HCT116 (cell line): Measurements from ENCODE around the gene RAX. TPM values are rescaled to one million over a fixed set of nuclear protein-coding genes. Genes with fewer than 3 reads are reported as not detected.

ENCODE experiments used
- ATAC-seq: fragments of 200-7000 bp; cut with Tn5 transposase; 2 replicates; pipeline ENCODE4 v1.9.1; 2020; ENCODE audit warnings: mild to moderate bottlenecking, moderate library complexity
- BruUV-seq: library from RNA; stranded (reverse); fragments of 400-500 nt; replicated peaks from 2 replicates; lab custom pipeline; 2021; lab: Mats Ljungman, UMichigan
- CTCF ChIA-PET: fragments of 300-600 bp; sonication (Branson Sonifier 250); formaldehyde crosslinking; loops from one replicate; lab custom pipeline; 2021; ENCODE audit warnings: antibody characterized with exemption; lab: Charles Lee
- POLR2A ChIA-PET: fragments of 300-600, 350-600 bp; sonication (Branson Sonifier 250); formaldehyde crosslinking; loops from one replicate; lab custom pipeline; 2021; ENCODE audit warnings: antibody characterized with exemption; lab: Charles Lee
- RAD21 ChIA-PET, 2 experiments: fragments of 300-600 bp; sonication (Branson Sonifier 250); formaldehyde crosslinking; loops; one replicate each; lab custom pipeline; 2023; ENCODE audit warnings: low total read pairs in 2 of 2; ENCODE audit not compliant: uncharacterized antibody in 2 of 2, unreplicated experiment in 2 of 2, low non-redundant PET in 1 of 2; lab: Charles Lee
- DNase-seq: peaks from one replicate; pipeline ENCODE4 v3.0.0-alpha.2; 2010; ENCODE audit warnings: low read depth, low spot score
- H2AFZ ChIP-seq: fragments of 200-600 bp; shearing (Covaris generic), sonication (generic); 2 replicates; pipeline ENCODE4 v1.6.1; 2017; ENCODE audit warnings: low read depth, mixed run types, mixed read lengths, antibody characterized with exemption, low read length; ENCODE audit not compliant: poor library complexity, severe bottlenecking
- H3K27ac ChIP-seq: 2 replicates; pipeline ENCODE4 v1.5.1; 2012; ENCODE audit warnings: low read depth, low read length
- H3K27me3 ChIP-seq: fragments of 200-600 bp; sonication (generic); 2 replicates; pipeline ENCODE4 v1.6.1; 2016; ENCODE audit warnings: mixed run types, low read length, mixed read lengths; ENCODE audit not compliant: insufficient read depth
- H3K36me3 ChIP-seq, 2 experiments: fragments of 200-500 bp in 1 of 2; fragments of 200-600 bp in 1 of 2; sonication (Bioruptor generic) in 1 of 2; sonication (generic) in 1 of 2; 2 replicates each; pipeline versions ENCODE4 v1.5.1 to v1.6.1; 2014 to 2016; ENCODE audit warnings: low read length in 2 of 2, inconsistent platforms in 1 of 2, mixed read lengths in 1 of 2, mixed run types in 1 of 2; ENCODE audit not compliant: insufficient read depth in 2 of 2, control insufficient read depth in 1 of 2
- H3K4me1 ChIP-seq, 2 experiments: fragments of 200-600 bp in 1 of 2; sonication (generic) in 1 of 2; 2 replicates each; pipeline versions ENCODE4 v1.5.1 to v1.6.1; 2012 to 2017; ENCODE audit warnings: low read length in 2 of 2, inconsistent platforms in 1 of 2, mild to moderate bottlenecking in 1 of 2, mixed read lengths in 1 of 2, mixed run types in 1 of 2, moderate library complexity in 1 of 2; ENCODE audit not compliant: insufficient read depth in 2 of 2, control insufficient read depth in 1 of 2
- H3K4me2 ChIP-seq: fragments of 200-600 bp; sonication (generic); 2 replicates; pipeline ENCODE4 v1.6.1; 2017; ENCODE audit warnings: mixed run types, low read length, mixed read lengths
- H3K4me3 ChIP-seq, 2 experiments: fragments of 200-600 bp in 1 of 2; sonication (generic) in 1 of 2; replicated peaks in 1 of 2; 2 replicates each; pipeline ENCODE4 v1.5.1; 2011 to 2016; ENCODE audit warnings: low read length in 2 of 2, control low read depth in 1 of 2, low read depth in 1 of 2, mild to moderate bottlenecking in 1 of 2, mixed read lengths in 1 of 2, mixed run types in 1 of 2
- H3K79me2 ChIP-seq: fragments of 200-600 bp; sonication (generic); 2 replicates; pipeline ENCODE4 v1.6.1; 2017; ENCODE audit warnings: mild to moderate bottlenecking, mixed run types, low read length, moderate library complexity, mixed read lengths; ENCODE audit not compliant: insufficient read depth
- H3K9ac ChIP-seq: fragments of 200-600 bp; sonication (generic); 2 replicates; pipeline ENCODE4 v1.6.1; 2016; ENCODE audit warnings: low read length, mixed read lengths
- H3K9me2 ChIP-seq: fragments of 200-600 bp; sonication (generic), shearing (Covaris generic); 2 replicates; pipeline ENCODE4 v1.6.1; 2017; ENCODE audit warnings: mixed run types, mild to moderate bottlenecking, moderate library complexity; ENCODE audit not compliant: insufficient read depth
- H3K9me3 ChIP-seq, 2 experiments: fragments of 200-500 bp in 1 of 2; fragments of 200-600 bp in 1 of 2; sonication (Bioruptor generic) in 1 of 2; sonication (generic) in 1 of 2; 2 replicates each; pipeline ENCODE4 v1.6.1; 2014 to 2017; ENCODE audit warnings: low read length in 2 of 2, mixed read lengths in 2 of 2, inconsistent platforms in 1 of 2, low read depth in 1 of 2, mild to moderate bottlenecking in 1 of 2, mixed run types in 1 of 2, moderate library complexity in 1 of 2; ENCODE audit not compliant: control insufficient read depth in 1 of 2, insufficient read depth in 1 of 2
- H4K20me1 ChIP-seq: fragments of 200-600 bp; sonication (generic), shearing (Covaris generic); 2 replicates; pipeline ENCODE4 v1.6.1; 2017; ENCODE audit warnings: mixed run types, mild to moderate bottlenecking, moderate library complexity; ENCODE audit not compliant: insufficient read depth
- CBX3 ChIP-seq: IDR thresholded peaks from 2 replicates; pipeline ENCODE4 v1.6.1; 2012; ENCODE audit warnings: low read depth
- CTCF ChIP-seq, 3 experiments: fragments of 200-600 bp in 1 of 3; sonication (generic) in 1 of 3; IDR thresholded peaks in 2 of 3; conservative IDR thresholded peaks in 1 of 3; 2 replicates each; pipeline ENCODE4 v1.5.1; 2012 to 2017; ENCODE audit warnings: low read depth in 2 of 3, low read length in 2 of 3, antibody characterized with exemption in 1 of 3, borderline replicate concordance in 1 of 3, control low read depth in 1 of 3, mild to moderate bottlenecking in 1 of 3, mixed read lengths in 1 of 3, mixed run types in 1 of 3, moderate library complexity in 1 of 3; ENCODE audit not compliant: insufficient read depth in 1 of 3
- ELF1 ChIP-seq: IDR thresholded peaks from 2 replicates; pipeline ENCODE4 v1.6.1; 2012; ENCODE audit warnings: low read depth, borderline replicate concordance
- EZH2phosphoT487 ChIP-seq: fragments of 200-600 bp; IDR thresholded peaks from 2 replicates; pipeline ENCODE4 v1.6.1; 2018; ENCODE audit warnings: antibody characterized with exemption, borderline replicate concordance
- FOSL1 ChIP-seq: IDR thresholded peaks from 2 replicates; pipeline ENCODE4 v1.6.1; 2012; ENCODE audit warnings: low read depth
- JUND ChIP-seq: IDR thresholded peaks from 2 replicates; pipeline ENCODE4 v1.6.1; 2012
- POLR2A ChIP-seq: IDR thresholded peaks from 2 replicates; pipeline ENCODE4 v1.7.0; 2011; ENCODE audit warnings: borderline replicate concordance; ENCODE audit not compliant: insufficient read depth, insufficient read length; ENCODE audit errors: extremely low read depth
- POLR2AphosphoS5 ChIP-seq: IDR thresholded peaks from 2 replicates; pipeline ENCODE4 v1.6.1; 2011; ENCODE audit warnings: mild to moderate bottlenecking, low read depth, low read length, moderate library complexity
- SIN3A ChIP-seq: IDR thresholded peaks from 2 replicates; pipeline ENCODE4 v1.6.1; 2012; ENCODE audit warnings: low read depth
- SP1 ChIP-seq: IDR thresholded peaks from 2 replicates; pipeline ENCODE4 v1.6.1; 2012; ENCODE audit warnings: low read depth
- SRF ChIP-seq: IDR thresholded peaks from 2 replicates; pipeline ENCODE4 v1.6.1; 2012; ENCODE audit warnings: low read depth
- TCF7L2 ChIP-seq: IDR thresholded peaks from 2 replicates; pipeline ENCODE4 v1.7.0; 2011; ENCODE audit warnings: borderline replicate concordance, inconsistent platforms; ENCODE audit not compliant: insufficient read depth, insufficient read length; ENCODE audit errors: extremely low read depth
- YY1 ChIP-seq: IDR thresholded peaks from 2 replicates; pipeline ENCODE4 v1.6.1; 2011; ENCODE audit warnings: low read length, low read depth, moderate library complexity, mild to moderate bottlenecking; ENCODE audit not compliant: insufficient replicate concordance; ENCODE audit errors: extremely low read depth
- ZFX ChIP-seq: fragments of 450-650 bp; IDR thresholded peaks from 2 replicates; pipeline ENCODE4 v1.6.1; 2017
- ZNF274 ChIP-seq: fragments of 200-500 bp; sonication (Bioruptor generic); IDR thresholded peaks from 2 replicates; pipeline ENCODE4 v1.6.1; 2014; ENCODE audit warnings: mild to moderate bottlenecking, low read depth, low read length, inconsistent platforms
- intact Hi-C: fragments of 100-400 bp; cut with micrococcal nuclease; formaldehyde crosslinking; loops from 2 replicates; pipeline ENCODE4 v1.10.0; 2022
- total RNA-seq: library from RNA; stranded (reverse); gene quantifications from one replicate; pipeline ENCODE4 v1.2.1, GENCODE V29; 2021; ENCODE audit not compliant: unreplicated experiment
- TF ChIP-seq, protein P1 (sequence below): IDR thresholded peaks from 2 replicates; pipeline ENCODE4 v1.6.1; 2011; ENCODE audit warnings: mild to moderate bottlenecking, low read length, moderate library complexity; ENCODE audit not compliant: insufficient replicate concordance; ENCODE audit errors: extremely low read depth
- TF ChIP-seq, protein P2 (sequence below): IDR thresholded peaks from 2 replicates; pipeline ENCODE4 v1.6.1; 2012
- TF ChIP-seq, protein P3 (sequence below): IDR thresholded peaks from 2 replicates; pipeline ENCODE4 v1.6.1; 2012; ENCODE audit warnings: low read depth

The RAX gene
- total RNA-seq, 1 experiment from 2014 or later = not detected

DNA sequence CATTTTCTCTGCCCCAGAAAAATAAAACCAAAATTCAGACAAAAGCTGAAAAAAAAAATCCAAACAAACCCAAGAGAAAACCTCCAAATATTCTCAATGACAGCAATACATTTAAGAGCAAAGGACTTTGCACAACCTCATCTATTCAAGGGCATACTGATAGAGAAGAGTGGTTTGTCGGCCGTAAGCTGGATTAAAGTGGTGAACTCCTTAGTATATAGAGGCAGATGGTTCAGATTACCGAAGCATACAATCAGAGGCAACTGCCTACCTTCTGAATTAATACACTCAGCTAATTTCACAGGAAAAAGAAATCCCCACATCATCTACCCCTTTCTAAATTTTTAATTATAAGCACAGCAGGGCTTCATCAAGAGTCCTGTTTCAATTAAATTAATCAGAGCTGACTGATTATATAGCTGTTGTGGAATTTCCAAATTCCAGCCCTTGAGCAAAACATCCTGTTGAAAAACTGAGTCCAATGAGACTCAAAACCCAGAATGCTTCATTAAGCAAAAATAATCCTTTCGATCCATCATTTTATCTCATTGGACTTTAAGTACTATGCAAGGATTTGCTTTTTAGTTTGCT, 45.3 kb upstream of the RAX start, which contains the start of gene CPLX4:
TSS of gene CPLX4 (minus strand) at position 190 of the 591 bp plus-strand sequence. CDS start at position 3, 187 bp downstream.
- Histone ChIP-seq H3K9me3 (no peaks in the 10 kb centered on the region), H3K9ac (no peak within 1 kb of the TSS), H3K79me2 (no peaks in the 10 kb centered on the region), H3K4me1 (no peaks in the 10 kb centered on the region)
- intact Hi-C loops = no loop called here
- BruUV-seq = no TSS peak
- TF ChIP-seq ELF1 (no peak), SRF (no peak), JUND (no peak), CTCF (IDR thresholded peaks at IDR 0.05 in 2 of 3, conservative IDR thresholded peaks at IDR 0.05 in 1 of 3; ENCODE audit: borderline replicate concordance in 1 of 3, insufficient read depth in 1 of 3, low read depth in 2 of 3, low read length in 2 of 3) (no peak), FOSL1 (no peak), ZNF274 (no peak), YY1 (no peak), POLR2A (no peak), SP1 (no peak), POLR2AphosphoS5 (no peak), EZH2phosphoT487 (no peak), SIN3A (no peak), TCF7L2 (no peak), ZFX (no peak), CBX3 (no peak)
- TF ChIP-seq, protein P1, sequence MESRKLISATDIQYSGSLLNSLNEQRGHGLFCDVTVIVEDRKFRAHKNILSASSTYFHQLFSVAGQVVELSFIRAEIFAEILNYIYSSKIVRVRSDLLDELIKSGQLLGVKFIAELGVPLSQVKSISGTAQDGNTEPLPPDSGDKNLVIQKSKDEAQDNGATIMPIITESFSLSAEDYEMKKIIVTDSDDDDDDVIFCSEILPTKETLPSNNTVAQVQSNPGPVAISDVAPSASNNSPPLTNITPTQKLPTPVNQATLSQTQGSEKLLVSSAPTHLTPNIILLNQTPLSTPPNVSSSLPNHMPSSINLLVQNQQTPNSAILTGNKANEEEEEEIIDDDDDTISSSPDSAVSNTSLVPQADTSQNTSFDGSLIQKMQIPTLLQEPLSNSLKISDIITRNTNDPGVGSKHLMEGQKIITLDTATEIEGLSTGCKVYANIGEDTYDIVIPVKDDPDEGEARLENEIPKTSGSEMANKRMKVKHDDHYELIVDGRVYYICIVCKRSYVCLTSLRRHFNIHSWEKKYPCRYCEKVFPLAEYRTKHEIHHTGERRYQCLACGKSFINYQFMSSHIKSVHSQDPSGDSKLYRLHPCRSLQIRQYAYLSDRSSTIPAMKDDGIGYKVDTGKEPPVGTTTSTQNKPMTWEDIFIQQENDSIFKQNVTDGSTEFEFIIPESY = no peak
- TF ChIP-seq, protein P2, sequence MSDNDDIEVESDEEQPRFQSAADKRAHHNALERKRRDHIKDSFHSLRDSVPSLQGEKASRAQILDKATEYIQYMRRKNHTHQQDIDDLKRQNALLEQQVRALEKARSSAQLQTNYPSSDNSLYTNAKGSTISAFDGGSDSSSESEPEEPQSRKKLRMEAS = no peak
- TF ChIP-seq, protein P3, sequence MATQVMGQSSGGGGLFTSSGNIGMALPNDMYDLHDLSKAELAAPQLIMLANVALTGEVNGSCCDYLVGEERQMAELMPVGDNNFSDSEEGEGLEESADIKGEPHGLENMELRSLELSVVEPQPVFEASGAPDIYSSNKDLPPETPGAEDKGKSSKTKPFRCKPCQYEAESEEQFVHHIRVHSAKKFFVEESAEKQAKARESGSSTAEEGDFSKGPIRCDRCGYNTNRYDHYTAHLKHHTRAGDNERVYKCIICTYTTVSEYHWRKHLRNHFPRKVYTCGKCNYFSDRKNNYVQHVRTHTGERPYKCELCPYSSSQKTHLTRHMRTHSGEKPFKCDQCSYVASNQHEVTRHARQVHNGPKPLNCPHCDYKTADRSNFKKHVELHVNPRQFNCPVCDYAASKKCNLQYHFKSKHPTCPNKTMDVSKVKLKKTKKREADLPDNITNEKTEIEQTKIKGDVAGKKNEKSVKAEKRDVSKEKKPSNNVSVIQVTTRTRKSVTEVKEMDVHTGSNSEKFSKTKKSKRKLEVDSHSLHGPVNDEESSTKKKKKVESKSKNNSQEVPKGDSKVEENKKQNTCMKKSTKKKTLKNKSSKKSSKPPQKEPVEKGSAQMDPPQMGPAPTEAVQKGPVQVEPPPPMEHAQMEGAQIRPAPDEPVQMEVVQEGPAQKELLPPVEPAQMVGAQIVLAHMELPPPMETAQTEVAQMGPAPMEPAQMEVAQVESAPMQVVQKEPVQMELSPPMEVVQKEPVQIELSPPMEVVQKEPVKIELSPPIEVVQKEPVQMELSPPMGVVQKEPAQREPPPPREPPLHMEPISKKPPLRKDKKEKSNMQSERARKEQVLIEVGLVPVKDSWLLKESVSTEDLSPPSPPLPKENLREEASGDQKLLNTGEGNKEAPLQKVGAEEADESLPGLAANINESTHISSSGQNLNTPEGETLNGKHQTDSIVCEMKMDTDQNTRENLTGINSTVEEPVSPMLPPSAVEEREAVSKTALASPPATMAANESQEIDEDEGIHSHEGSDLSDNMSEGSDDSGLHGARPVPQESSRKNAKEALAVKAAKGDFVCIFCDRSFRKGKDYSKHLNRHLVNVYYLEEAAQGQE = no peak
- TF ChIP-seq, all 23 proteins: peak for 0
- ATAC-seq (no peak), DNase-seq (no peak)
- Histone ChIP-seq H4K20me1 (no peaks in the 10 kb centered on the region), H2AFZ (no peak within 1 kb of the TSS), H3K4me2 (no peak within 1 kb of the TSS), H3K9me2 (no peaks in the 10 kb centered on the region), H3K36me3 (no peaks in the 10 kb centered on the region), H3K27me3 (peaks cover 4% of the 10 kb centered on the region), H3K4me3 (no peak within 1 kb of the TSS), H3K27ac (no peak within 1 kb of the TSS)
- RAD21 ChIA-PET = no interaction called here
- CTCF ChIA-PET = interaction anchor here (0.8 to 1.6 kb wide), 3 partner anchors 9 to 84 kb away, joined by 4 to 7 read pairs (median 4); no protein-coding TSS in a partner anchor
- POLR2A ChIA-PET = no interaction called here
